ENCODE results near the gene PAF1.
"Not testable (repeated sequence)": the region's sequence is repeated elsewhere in the genome, so short reads cannot be mapped to it uniquely, and the experiment has no call there.

PAF1 gene

GRCh38 chr19:39351537-39352064 lies 39.3 kb downstream of the PAF1 start:
- DNase-seq, result no peak

GRCh38 chr19:39350156-39350555 lies 40.8 kb downstream of the PAF1 start:
- no peak for DNase-seq

GRCh38 chr19:39349326-39349725 lies 41.6 kb downstream of the PAF1 start:
- no peak for DNase-seq

- DNase-seq, result no peak
Observed at GRCh38 chr19:39347332-39348164, 43.4 kb downstream of the PAF1 start.

GRCh38 chr19:39345956-39346355 lies 45.0 kb downstream of the PAF1 start:
- no peak for DNase-seq

GRCh38 chr19:39342647-39343305 lies 48.1 kb downstream of the PAF1 start:
- no peak for DNase-seq

GRCh38 chr19:39341719-39342604 lies 48.9 kb downstream of the PAF1 start, which contains the start of gene SAMD4B:
Gene SAMD4B, plus strand, starts transcription at chr19:39342421. Its CDS starts 14,473 bp downstream, at chr19:39356894.
- peak; percentile 100 for DNase-seq

- no peak for DNase-seq
Observed at GRCh38 chr19:39341129-39341718, 49.7 kb downstream of the PAF1 start.

GRCh38 chr19:39340156-39340555 lies 50.8 kb downstream of the PAF1 start:
- not testable (repeated sequence) for DNase-seq

- no peak for DNase-seq
Observed at GRCh38 chr19:39339674-39340073, 51.2 kb downstream of the PAF1 start.

GRCh38 chr19:39336483-39336882 lies 54.4 kb downstream of the PAF1 start:
- DNase-seq, result no peak

Data from activated gamma-delta T cell (primary cell).